Measurements from ENCODE around the gene PTPRG.
A peak's percentile ranks its signal among the peaks of the same experiment; 100 is the strongest.

Gene PTPRG

DNA sequence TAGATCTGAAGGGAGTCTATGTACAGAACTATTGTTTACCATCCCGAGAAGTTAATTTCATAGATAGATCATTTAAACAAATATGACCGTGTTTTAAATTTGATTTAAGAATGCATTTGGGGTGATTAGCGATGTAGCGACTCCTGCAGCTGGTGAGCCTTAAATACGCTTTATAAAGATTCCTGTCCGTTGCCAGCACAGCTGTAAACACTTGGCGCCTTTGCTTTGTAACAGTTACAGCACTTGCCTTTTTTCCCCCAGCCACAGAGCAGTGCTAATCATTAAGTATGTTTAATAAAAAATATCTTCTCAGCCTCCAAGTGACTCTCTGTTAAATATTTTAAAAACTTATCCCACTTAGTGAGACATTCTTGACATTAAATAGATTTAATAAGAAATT, 478.2 kb downstream of the PTPRG start:
- no peak for TF ChIP-seq Cebpa-rat (IDR thresholded peaks at IDR 0.05)
- H3K27ac ChIP-seq = no peak overlapping the region
- no peak overlapping the region for H3K9ac ChIP-seq
- no peaks in the 10 kb centered on the region for H3K9me3 ChIP-seq (replicated peaks in 1 of 11)
- no peaks in the 10 kb centered on the region; a peak in 1 of 22 replicates for H4K20me1 ChIP-seq
- H3K36me3 ChIP-seq = no peaks in the 10 kb centered on the region
- no peaks in the 10 kb centered on the region for H3K4me1 ChIP-seq
- H3K4me3 ChIP-seq = no peak overlapping the region
- H3K27me3 ChIP-seq = no peaks in the 10 kb centered on the region
- H3K4me2 ChIP-seq = no peak overlapping the region

DNA sequence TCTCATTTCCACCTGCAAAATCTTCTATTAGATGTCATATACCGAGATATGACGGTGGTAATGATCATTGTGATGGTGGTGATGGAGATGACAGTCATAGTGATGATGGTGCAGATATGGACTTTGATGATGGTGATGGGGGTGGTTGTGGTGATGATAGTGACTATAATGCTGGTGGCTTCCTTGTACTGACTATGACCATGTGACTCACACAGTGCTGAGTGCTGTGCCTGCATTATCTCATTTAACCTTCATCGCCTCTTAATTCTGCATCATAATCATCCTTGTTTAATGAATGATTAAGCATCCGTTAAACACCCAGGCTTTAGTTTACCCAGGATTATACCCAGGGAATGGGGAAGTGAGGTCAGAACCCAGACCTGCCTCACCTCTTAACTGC, 480.3 kb downstream of the PTPRG start:
- no peaks in the 10 kb centered on the region; a peak in 1 of 22 replicates for H4K20me1 ChIP-seq
- H3K4me3 ChIP-seq = no peak overlapping the region
- H3K9me3 ChIP-seq (replicated peaks in 1 of 11) = no peaks in the 10 kb centered on the region
- H3K4me2 ChIP-seq = no peak overlapping the region
- H3K27ac ChIP-seq = no peak overlapping the region
- no peaks in the 10 kb centered on the region for H3K27me3 ChIP-seq
- no peaks in the 10 kb centered on the region for H3K36me3 ChIP-seq
- TF ChIP-seq Cebpa-rat (IDR thresholded peaks at IDR 0.05) = no peak
- no peak overlapping the region for H3K9ac ChIP-seq
- no peaks in the 10 kb centered on the region for H3K4me1 ChIP-seq

DNA sequence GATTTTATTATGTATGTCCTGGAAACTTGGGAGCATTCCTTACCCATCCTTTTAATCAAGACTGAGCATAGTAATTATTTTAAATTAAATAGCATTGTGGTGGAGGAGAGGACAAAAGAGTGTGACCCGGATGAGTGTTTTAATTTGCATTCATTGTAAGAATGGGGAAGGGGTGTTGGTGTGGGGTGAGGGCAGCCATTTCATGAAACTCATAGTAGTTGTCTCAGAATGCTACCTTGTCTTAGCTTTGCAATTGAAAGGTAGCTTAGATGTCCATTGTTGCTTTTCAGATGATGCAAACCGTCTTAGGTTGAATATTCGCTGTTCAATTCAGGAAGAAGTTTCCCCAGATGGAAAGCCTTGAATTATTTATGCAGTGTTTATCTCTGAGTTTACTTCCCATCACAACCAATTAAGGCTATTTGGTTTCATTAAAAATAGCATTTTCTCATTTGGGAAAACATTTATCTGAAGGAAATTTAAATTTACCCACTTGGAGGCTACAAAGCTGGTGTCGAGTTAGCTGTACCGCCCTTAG, 483.6 kb downstream of the PTPRG start:
- no peaks in the 10 kb centered on the region for H3K36me3 ChIP-seq
- no peaks in the 10 kb centered on the region for H3K9me3 ChIP-seq (replicated peaks in 1 of 11)
- no peak overlapping the region for H3K9ac ChIP-seq

DNA sequence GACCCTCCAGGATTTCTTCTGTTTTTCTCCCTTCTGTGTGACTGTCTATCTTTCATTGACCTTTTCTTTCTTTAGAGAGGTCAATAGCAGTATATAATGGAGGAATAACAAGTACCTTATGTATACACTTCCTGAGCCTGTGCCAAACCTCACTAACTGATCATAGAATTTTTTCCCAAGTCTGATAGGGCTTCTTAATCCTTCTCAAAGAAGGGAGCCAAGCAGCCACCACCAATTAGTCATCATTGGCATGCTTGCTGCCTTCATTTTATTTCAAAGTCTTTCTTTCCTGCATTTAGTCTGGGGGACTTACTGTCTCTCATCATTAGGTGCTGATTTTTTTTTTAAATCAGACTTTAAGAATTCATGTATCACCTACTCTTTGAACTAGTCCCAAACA, 485.0 kb downstream of the PTPRG start:
- no peaks in the 10 kb centered on the region for H3K27me3 ChIP-seq
- H4K20me1 ChIP-seq = no peaks in the 10 kb centered on the region
- H3K9me3 ChIP-seq (replicated peaks in 1 of 11) = no peaks in the 10 kb centered on the region
- no peaks in the 10 kb centered on the region for H3K4me1 ChIP-seq
- H3K4me2 ChIP-seq = no peak overlapping the region
- H3K36me3 ChIP-seq = no peaks in the 10 kb centered on the region
- H3K4me3 ChIP-seq = no peak overlapping the region
- TF ChIP-seq Cebpa-rat (IDR thresholded peaks at IDR 0.05) = no peak
- H3K9ac ChIP-seq = no peak overlapping the region
- H3K27ac ChIP-seq = no peak overlapping the region

More for the DNA sequence above, 483.6 kb downstream of the PTPRG start:
- Histone ChIP-seq H3K27me3 (no peaks in the 10 kb centered on the region), H4K20me1 (no peaks in the 10 kb centered on the region; a peak in 1 of 22 replicates), H3K4me3 (no peak overlapping the region), H3K27ac (no peak overlapping the region), H3K4me1 (no peaks in the 10 kb centered on the region), H3K4me2 (no peak overlapping the region)
- no peak for TF ChIP-seq Cebpa-rat (IDR thresholded peaks at IDR 0.05)

DNA sequence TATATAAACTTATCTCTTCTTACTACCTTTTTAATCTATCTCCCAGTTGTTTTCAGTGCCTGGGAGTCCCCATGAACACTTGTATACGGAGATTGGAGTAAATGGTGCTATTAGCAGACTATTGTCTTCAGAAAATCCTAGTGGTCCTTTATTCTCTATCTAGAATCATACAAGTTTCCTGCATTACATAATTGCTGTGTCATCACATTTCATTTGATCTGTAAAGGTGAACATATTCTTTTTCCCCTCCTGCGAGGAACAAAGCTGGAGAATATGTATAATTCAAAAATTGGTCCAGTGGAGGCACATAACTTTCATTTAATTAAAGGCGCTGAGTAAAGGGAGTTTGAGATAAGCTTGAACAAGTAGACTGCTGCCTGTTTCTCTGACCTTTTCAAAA, 487.2 kb downstream of the PTPRG start:
- no peaks in the 10 kb centered on the region for H3K4me1 ChIP-seq
- no peaks in the 10 kb centered on the region for H3K36me3 ChIP-seq
- H3K4me2 ChIP-seq = no peak overlapping the region
- no peaks in the 10 kb centered on the region for H3K27me3 ChIP-seq
- no peak overlapping the region for H3K27ac ChIP-seq
- no peaks in the 10 kb centered on the region for H4K20me1 ChIP-seq
- H3K9me3 ChIP-seq (replicated peaks in 1 of 11) = no peaks in the 10 kb centered on the region
- no peak for TF ChIP-seq Cebpa-rat (IDR thresholded peaks at IDR 0.05)
- H3K9ac ChIP-seq = no peak overlapping the region
- no peak overlapping the region for H3K4me3 ChIP-seq

DNA sequence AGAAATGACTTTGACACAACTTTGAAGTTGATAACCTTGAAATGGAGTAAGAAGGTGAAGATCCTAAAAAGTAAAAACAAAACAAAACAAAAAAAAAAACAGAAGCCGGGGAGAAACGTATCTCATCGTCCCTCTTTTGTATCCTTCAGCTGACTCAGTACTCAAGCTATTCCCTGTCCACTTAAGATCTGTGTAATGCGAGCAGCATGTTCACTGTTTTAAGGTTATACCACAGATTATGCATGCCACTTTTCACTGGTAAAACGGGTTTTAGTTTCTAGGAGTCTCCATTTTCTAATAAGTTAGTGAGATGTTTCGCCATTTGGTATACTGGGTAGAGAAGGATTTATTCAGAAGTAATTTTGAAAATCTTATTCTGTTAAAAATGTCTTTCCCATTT, 487.7 kb downstream of the PTPRG start:
- no peak for TF ChIP-seq Cebpa-rat (IDR thresholded peaks at IDR 0.05)
- Histone ChIP-seq H3K27ac (no peak overlapping the region), H3K4me3 (no peak overlapping the region), H3K4me1 (no peaks in the 10 kb centered on the region), H3K9ac (no peak overlapping the region), H4K20me1 (no peaks in the 10 kb centered on the region), H3K9me3 (replicated peaks in 1 of 11) (no peaks in the 10 kb centered on the region), H3K27me3 (no peaks in the 10 kb centered on the region), H3K4me2 (no peak overlapping the region), H3K36me3 (no peaks in the 10 kb centered on the region)

DNA sequence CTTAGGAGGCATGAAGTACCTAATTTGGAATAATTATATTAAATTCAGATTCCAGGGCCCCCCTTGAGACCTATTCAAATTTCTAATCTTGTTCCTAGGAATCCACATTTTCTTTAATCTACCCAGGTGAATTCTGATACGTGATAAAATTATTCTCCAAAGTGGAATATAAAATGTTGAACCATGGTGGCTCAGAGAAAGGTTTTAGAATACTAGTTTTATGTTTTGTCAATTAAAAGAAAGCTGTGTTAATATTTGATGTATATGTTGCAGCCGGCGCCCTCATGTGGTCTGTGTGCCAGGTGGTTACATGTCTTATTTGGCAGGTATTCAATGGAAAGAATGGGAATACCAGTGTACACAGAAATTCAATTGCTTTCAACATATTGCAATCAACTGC, 490.1 kb downstream of the PTPRG start:
- TF ChIP-seq Cebpa-rat (IDR thresholded peaks at IDR 0.05) = no peak
- Histone ChIP-seq H3K4me1 (peaks cover 0 to 2% (median 0%) of the 10 kb centered on the region in 10 experiments; a peak in 4 of 20 replicates), H3K4me3 (no peak overlapping the region), H3K9ac (no peak overlapping the region), H3K4me2 (no peak overlapping the region), H3K36me3 (no peaks in the 10 kb centered on the region), H3K27me3 (no peaks in the 10 kb centered on the region), H4K20me1 (no peaks in the 10 kb centered on the region), H3K9me3 (replicated peaks in 1 of 11) (no peaks in the 10 kb centered on the region), H3K27ac (no peak overlapping the region)

DNA sequence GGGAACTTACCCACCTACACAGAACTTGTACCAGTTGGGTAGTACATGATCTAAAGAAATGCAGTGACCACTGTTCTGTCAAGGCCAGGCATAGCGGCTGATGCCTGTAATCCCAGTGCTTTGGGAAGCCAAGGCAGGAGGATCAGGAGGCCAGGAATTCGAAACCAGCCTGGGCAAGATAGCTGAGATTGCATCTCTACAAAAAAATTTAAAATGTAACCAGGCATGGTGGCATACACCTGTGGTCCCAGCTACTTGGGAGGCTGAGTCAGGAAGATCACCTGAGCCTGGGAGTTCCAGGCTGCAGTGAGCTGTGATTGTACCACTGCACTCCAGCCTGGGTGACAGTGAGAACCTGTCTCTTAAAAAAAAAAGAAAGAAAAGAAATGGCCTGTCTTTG, 491.0 kb downstream of the PTPRG start:
- H3K36me3 ChIP-seq = no peaks in the 10 kb centered on the region
- H3K27ac ChIP-seq = no peak overlapping the region
- H3K9me3 ChIP-seq (replicated peaks in 1 of 11) = no peaks in the 10 kb centered on the region
- no peak overlapping the region for H3K9ac ChIP-seq
- no peaks in the 10 kb centered on the region for H4K20me1 ChIP-seq
- peaks cover 0 to 11% (median 8%) of the 10 kb centered on the region in 10 experiments; a peak in 14 of 20 replicates for H3K4me1 ChIP-seq
- TF ChIP-seq Cebpa-rat (IDR thresholded peaks at IDR 0.05) = no peak
- H3K4me2 ChIP-seq = no peak overlapping the region
- no peak overlapping the region for H3K4me3 ChIP-seq
- H3K27me3 ChIP-seq = no peaks in the 10 kb centered on the region

DNA sequence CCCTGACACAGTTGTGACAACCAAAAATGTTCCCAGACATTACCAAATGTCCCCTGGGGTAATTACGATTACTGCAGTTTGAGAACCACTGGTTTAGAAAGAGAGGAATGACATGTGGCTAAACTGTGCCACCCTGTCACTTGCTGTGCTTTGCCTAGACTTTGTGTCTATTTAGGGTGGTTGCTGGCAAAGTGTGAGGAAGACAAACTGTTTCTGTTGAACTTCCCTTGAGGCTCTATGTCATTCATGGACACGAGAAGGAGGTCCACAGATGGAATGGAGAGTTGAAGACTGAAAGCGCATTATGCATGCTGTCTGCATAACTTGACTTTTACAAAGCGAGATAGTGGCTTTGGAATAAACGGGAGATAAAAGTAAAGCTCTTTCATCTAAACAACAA, 495.3 kb downstream of the PTPRG start:
- Histone ChIP-seq H3K4me2 (peak overlapping the region in 8 of 11 experiments; percentile 34 to 72 (median 54); a peak in 9 of 22 replicates), H3K36me3 (0 out of 22 replicates have a peak, but pooled peaks cover 0 to 7% (median 0%) of the 10 kb centered on the region in 11 experiments), H3K9ac (no peak overlapping the region), H3K4me3 (no peak overlapping the region), H3K27ac (no peak overlapping the region), H4K20me1 (no peaks in the 10 kb centered on the region), H3K9me3 (replicated peaks in 1 of 11) (no peaks in the 10 kb centered on the region), H3K4me1 (peaks cover 0 to 33% (median 25%) of the 10 kb centered on the region in 10 experiments; a peak in 14 of 20 replicates), H3K27me3 (no peaks in the 10 kb centered on the region)
- TF ChIP-seq Cebpa-rat (IDR thresholded peaks at IDR 0.05) = no peak

DNA sequence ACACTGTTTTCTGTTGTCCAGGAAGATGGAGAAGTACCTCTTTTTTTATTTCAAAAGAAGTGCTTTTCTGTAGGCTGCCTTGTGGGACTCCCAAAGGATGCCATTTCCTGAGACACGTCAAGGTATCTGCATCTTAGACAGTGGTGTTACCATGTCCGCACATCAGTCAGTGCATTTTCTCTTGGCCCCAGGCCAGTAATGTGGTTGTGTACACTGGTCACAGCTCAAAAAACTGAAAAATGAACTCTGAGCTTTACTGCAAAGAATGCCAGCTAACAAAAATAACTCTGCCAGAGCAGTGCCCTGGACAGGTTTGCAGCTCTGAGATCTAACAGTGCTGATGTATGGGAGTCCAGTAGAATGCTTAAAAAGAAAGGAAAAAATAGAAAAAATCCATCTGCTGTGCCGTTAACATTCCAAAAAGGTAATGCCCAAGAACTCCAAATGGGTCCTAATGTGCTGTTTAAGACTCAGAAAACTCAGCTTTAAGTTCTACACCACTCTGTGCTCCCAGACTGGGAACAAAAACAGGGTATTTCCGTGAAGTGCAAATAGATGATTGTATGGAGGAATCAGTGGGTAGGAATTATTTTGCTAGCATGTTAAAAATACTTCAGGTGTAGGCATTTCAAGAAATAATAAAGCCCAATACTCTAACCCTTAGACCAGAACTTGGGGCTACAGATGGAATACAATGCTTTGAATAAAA, 496.1 kb downstream of the PTPRG start:
- H3K27ac ChIP-seq = no peak overlapping the region
- H3K9ac ChIP-seq = no peak overlapping the region
- H4K20me1 ChIP-seq = no peaks in the 10 kb centered on the region
- H3K27me3 ChIP-seq = no peaks in the 10 kb centered on the region
- H3K9me3 ChIP-seq (replicated peaks in 1 of 11) = no peaks in the 10 kb centered on the region
- no peak overlapping the region for H3K4me3 ChIP-seq
- H3K4me2 ChIP-seq = peak overlapping the region in 8 of 11 experiments; percentile 34 to 72 (median 54); a peak in 16 of 22 replicates
- H3K4me1 ChIP-seq = peaks cover 0 to 33% (median 25%) of the 10 kb centered on the region in 10 experiments; a peak in 14 of 20 replicates
- 0 out of 22 replicates have a peak, but pooled peaks cover 0 to 7% (median 0%) of the 10 kb centered on the region in 11 experiments for H3K36me3 ChIP-seq
- TF ChIP-seq Cebpa-rat (IDR thresholded peaks at IDR 0.05) = no peak

Data from BLaER1 treated with 17β-estradiol and CSF1 and Interleukin-3, amounts not matched to agents 10 nM and 100 nM (cell line).